NB4 (cell line): Measurements from ENCODE around the gene FAM227B.

Source experiments
- DNase-seq: peaks from one replicate; pipeline ENCODE4 v3.0.0; 2010; ENCODE audit warnings: low read depth
- H3K4me3 ChIP-seq: one replicate; pipeline ENCODE4 v1.5.1; 2011; ENCODE audit warnings: mild to moderate bottlenecking, low read depth, low read length, moderate library complexity
- CTCF ChIP-seq: IDR thresholded peaks from one replicate; pipeline ENCODE4 v1.5.1; 2012; ENCODE audit warnings: low read depth, low read length
- MYC ChIP-seq: IDR thresholded peaks from 2 replicates; pipeline ENCODE4 v1.6.1; 2011; ENCODE audit warnings: low read depth, low read length
- POLR2A ChIP-seq: IDR thresholded peaks from 2 replicates; pipeline ENCODE4 v1.6.1; 2011; ENCODE audit warnings: mild to moderate bottlenecking; ENCODE audit not compliant: insufficient read length; ENCODE audit errors: extremely low read depth
- TF ChIP-seq, protein P1 (sequence below): IDR thresholded peaks from 2 replicates; pipeline ENCODE4 v1.6.1; 2011; ENCODE audit warnings: low read depth, low read length

Gene FAM227B

DNA sequence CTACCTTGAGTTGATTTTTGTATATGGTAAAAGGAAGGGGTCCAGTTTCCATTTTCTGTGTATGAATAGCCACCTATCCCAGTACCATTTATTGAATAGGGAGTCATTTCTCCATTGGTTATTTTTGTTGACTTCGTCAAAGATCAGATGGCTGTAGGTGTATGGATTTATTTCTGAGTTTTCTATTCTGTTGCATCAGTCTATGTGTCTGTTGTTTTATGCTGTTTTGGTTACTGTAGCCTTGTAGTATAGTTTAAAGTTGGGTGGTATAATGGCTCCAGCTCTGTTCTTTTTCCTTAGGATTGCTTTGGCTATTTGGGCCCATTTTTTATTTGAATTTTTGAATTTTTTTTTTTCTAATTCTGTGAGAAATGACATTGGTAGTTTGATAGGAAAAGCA, 323.0 kb downstream of the FAM227B start:
- no peak for DNase-seq
- TF ChIP-seq MYC (no peak), CTCF (no peak), POLR2A (no peak)
- TF ChIP-seq, protein P1, sequence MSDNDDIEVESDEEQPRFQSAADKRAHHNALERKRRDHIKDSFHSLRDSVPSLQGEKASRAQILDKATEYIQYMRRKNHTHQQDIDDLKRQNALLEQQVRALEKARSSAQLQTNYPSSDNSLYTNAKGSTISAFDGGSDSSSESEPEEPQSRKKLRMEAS = no peak
- no peak overlapping the region for H3K4me3 ChIP-seq

DNA sequence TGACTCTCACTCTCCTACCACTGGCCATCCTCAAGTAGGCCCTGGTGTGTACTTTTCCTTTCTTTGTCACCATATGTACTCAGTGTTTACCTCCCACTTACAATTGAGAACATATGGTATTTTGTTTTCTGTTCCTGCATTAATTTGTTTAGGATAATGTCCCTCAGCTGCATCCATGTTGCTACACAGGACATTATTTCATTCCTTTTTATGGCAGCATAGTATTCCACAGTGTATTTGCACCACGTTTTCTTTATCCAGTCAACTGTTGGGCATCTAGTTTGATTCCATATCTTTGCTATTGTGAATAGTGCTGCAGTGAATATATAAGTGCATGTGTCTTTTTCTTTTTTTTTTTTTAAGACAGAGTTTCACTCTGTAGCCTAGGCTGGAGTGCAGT, 324.4 kb downstream of the FAM227B start:
- no peak overlapping the region for H3K4me3 ChIP-seq
- TF ChIP-seq CTCF (no peak), POLR2A (no peak), MYC (no peak)
- TF ChIP-seq, protein P1 = no peak
- DNase-seq = no peak

DNA sequence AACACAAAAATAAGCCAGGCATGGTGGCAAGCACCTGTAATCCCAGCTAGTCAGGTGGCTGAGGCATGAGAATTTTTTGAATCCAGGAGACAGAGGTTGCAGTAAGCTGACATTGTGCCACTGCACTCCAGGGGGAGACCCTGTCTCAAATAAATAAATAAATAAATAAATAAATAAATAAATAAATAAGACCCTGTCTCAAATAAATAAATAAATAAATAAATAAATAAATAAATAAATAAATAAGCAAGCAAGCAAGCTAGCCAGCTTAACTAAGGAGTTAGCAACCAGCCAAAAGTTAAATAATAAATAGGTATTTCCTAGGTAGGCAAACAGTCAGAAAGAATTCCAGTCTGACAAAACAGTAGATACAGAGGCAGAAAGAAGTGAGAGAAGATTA, 326.7 kb downstream of the FAM227B start:
- TF ChIP-seq CTCF (no peak), POLR2A (no peak), MYC (no peak)
- TF ChIP-seq, protein P1 = no peak
- no peak for DNase-seq

DNA sequence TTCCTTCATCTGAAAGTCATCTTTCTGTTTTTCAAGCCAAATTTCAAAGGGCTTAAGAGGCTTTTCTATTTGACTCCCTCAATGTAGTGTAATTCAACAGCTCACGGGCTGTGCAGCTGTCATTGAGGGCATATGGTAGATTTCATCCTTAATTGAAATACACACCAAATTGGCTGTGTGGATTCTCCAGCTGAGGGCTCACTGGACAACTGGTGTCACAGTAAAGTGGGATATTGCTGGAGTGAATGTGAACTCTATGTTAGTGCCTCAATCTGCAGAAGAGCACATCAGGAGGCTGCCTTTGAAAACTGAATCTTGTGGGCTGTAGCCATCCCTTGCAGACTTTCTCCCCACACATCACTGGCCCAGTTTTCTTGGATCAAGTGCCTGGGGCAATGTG, 330.4 kb downstream of the FAM227B start:
- no peak for DNase-seq
- no peak overlapping the region for H3K4me3 ChIP-seq
- TF ChIP-seq MYC (no peak), CTCF (no peak)
- TF ChIP-seq, protein P1 = no peak

More for the DNA sequence above, 326.7 kb downstream of the FAM227B start:
- H3K4me3 ChIP-seq = no peak overlapping the region

- no peak overlapping the region for H3K4me3 ChIP-seq
- no peak for DNase-seq
- no peak for TF ChIP-seq MYC
- TF ChIP-seq CTCF = no peak
- TF ChIP-seq, protein P1 = no peak
- no peak for TF ChIP-seq POLR2A
Measured at GRCh38 chr15:49288391-49288790, 332.2 kb downstream of the FAM227B start.

DNA sequence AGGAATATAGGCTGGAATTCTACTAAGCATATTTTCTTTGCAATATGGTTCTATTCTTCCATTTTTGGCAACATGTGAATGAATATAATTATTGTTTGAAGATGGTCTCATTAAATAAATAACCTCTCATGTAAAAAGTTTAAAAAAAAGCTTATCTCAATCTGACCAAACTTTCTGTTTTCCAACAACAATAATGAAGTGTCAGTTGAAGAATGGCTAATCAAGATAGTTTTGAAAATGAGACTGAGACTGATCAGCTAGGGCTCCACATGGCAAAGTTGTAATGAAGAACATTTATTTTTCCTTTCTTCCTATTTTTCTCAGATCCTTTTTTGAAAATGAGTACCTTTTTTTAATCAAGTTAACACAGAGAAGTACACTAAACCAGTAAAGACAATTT, 333.1 kb downstream of the FAM227B start:
- no peak for DNase-seq
- no peak for TF ChIP-seq MYC
- no peak for TF ChIP-seq POLR2A
- TF ChIP-seq, protein P1 = no peak
- no peak for TF ChIP-seq CTCF
- H3K4me3 ChIP-seq = no peak overlapping the region
